HepG2 (cell line): ENCODE data around the gene MYO5A. TPM values are rescaled to one million over a fixed set of nuclear protein-coding genes. Genes with fewer than 3 reads are reported as not detected.

ENCODE experiments used
- ATAC-seq: fragments of 200-7000 bp; cut with Tn5 transposase; 3 replicates; pipeline ENCODE4 v1.9.1; 2020; ENCODE audit warnings: mild to moderate bottlenecking, moderate library complexity
- BruUV-seq: library from RNA; stranded (reverse); fragments of 400-500 nt; replicated peaks from 2 replicates; lab custom pipeline; 2021; lab: Mats Ljungman, UMichigan
- CTCF ChIA-PET: fragments of 300-600 bp; formaldehyde crosslinking; extraction: SDS; loops from one replicate; lab custom pipeline; 2021; ENCODE audit warnings: low total read pairs, inconsistent platforms, low intra/inter-chr PET ratio; lab: Yijun Ruan, JAX
- POLR2A ChIA-PET: fragments of 350-600 bp; sonication (Branson Sonifier 250); formaldehyde crosslinking; loops from one replicate; lab custom pipeline; 2020; ENCODE audit warnings: antibody characterized with exemption, inconsistent platforms; lab: Yijun Ruan, JAX
- DNase-seq: peaks from one replicate; pipeline ENCODE4 v3.0.0-alpha.2; 2015; ENCODE audit warnings: low spot score
- FAIRE-seq: peaks from 3 replicates; lab custom pipeline; 2011; peaks lifted over from hg19 to GRCh38; lab: Jason Lieb, UNC
- H2AFZ ChIP-seq: one replicate; pipeline ENCODE4 v1.6.1; 2011; ENCODE audit warnings: low read length, inconsistent platforms
- H3K27ac ChIP-seq: fragments of 300-600 bp; 3 replicates; pipeline ENCODE4 v1.8.0; 2011; ENCODE audit warnings: mixed run types, mild to moderate bottlenecking, mixed read lengths, low read length, inconsistent platforms; ENCODE audit not compliant: insufficient read depth; ENCODE audit errors: extremely low read length
- H3K27me3 ChIP-seq, 2 experiments: fragments of 200-600 bp in 1 of 2; 2 replicates in 1 of 2; 3 replicates in 1 of 2; pipeline versions ENCODE4 v1.6.0 to v1.8.0; 2011; ENCODE audit warnings: low read length in 2 of 2, mild to moderate bottlenecking in 2 of 2, moderate library complexity in 2 of 2, inconsistent platforms in 1 of 2; ENCODE audit not compliant: insufficient read depth in 2 of 2, control insufficient read depth in 1 of 2
- H3K36me3 ChIP-seq, 2 experiments: fragments of 200-600 bp in 1 of 2; replicated peaks in 1 of 2; 2 replicates in 1 of 2; 3 replicates in 1 of 2; pipeline versions ENCODE4 v1.5.1 to v1.8.0; 2011; ENCODE audit warnings: low read length in 2 of 2, inconsistent platforms in 1 of 2; ENCODE audit not compliant: insufficient read depth in 2 of 2, control insufficient read depth in 1 of 2
- H3K4me1 ChIP-seq: 2 replicates; pipeline ENCODE4 v1.5.1; 2012; ENCODE audit warnings: low read length, inconsistent platforms; ENCODE audit not compliant: insufficient read depth
- H3K4me2 ChIP-seq: 2 replicates; pipeline ENCODE4 v1.6.0; 2011; ENCODE audit warnings: low read depth, low read length, inconsistent platforms
- H3K4me3 ChIP-seq, 3 experiments: fragments of 200-600 bp in 1 of 3; sonication (generic), shearing (Covaris generic) in 1 of 3; replicated peaks in 1 of 3; 2 replicates each; pipeline ENCODE4 v1.5.1; 2011 to 2016; ENCODE audit warnings: low read length in 3 of 3, inconsistent platforms in 2 of 3, low read depth in 2 of 3, mild to moderate bottlenecking in 2 of 3, control low read depth in 1 of 3, mixed read lengths in 1 of 3; ENCODE audit not compliant: insufficient read depth in 1 of 3
- H3K79me2 ChIP-seq: one replicate; pipeline ENCODE4 v1.6.1; 2011; ENCODE audit warnings: low read length, inconsistent platforms; ENCODE audit not compliant: insufficient read depth
- H3K9ac ChIP-seq: 2 replicates; pipeline ENCODE4 v1.6.0; 2011; ENCODE audit warnings: mild to moderate bottlenecking, low read depth, low read length, inconsistent platforms; ENCODE audit not compliant: insufficient read depth
- H3K9me3 ChIP-seq: 2 replicates; pipeline ENCODE4 v1.5.1; 2012; ENCODE audit warnings: mild to moderate bottlenecking, low read length
- H4K20me1 ChIP-seq: 2 replicates; pipeline ENCODE4 v1.6.0; 2011; ENCODE audit warnings: inconsistent platforms, mild to moderate bottlenecking, low read length, moderate library complexity; ENCODE audit not compliant: insufficient read depth
- CSRNP2 ChIP-seq: sonication (generic); formaldehyde crosslinking; conservative IDR thresholded peaks from 2 replicates; pipeline ENCODE4 v1.8.0; 2022; ENCODE audit warnings: low read depth, missing genetic modification reagents
- DPF2 ChIP-seq: sonication (generic); formaldehyde crosslinking; IDR thresholded peaks from 2 replicates; pipeline ENCODE4 v1.4.0; 2020; ENCODE audit warnings: mild to moderate bottlenecking, low read depth, missing genetic modification reagents, borderline replicate concordance
- KLF12 ChIP-seq: sonication (generic); formaldehyde crosslinking; IDR thresholded peaks from 2 replicates; pipeline ENCODE4 v1.4.0; 2020; ENCODE audit warnings: missing genetic modification reagents, borderline replicate concordance
- MAFG ChIP-seq: sonication (generic); formaldehyde crosslinking; IDR thresholded peaks from 2 replicates; pipeline ENCODE4 v1.5.1; 2020; ENCODE audit warnings: mild to moderate bottlenecking, missing genetic modification reagents
- NFE2 ChIP-seq: sonication (generic); formaldehyde crosslinking; IDR thresholded peaks from 2 replicates; pipeline ENCODE4 v1.4.0; 2020; ENCODE audit warnings: missing genetic modification reagents
- NFE2L1 ChIP-seq: sonication (generic); formaldehyde crosslinking; IDR thresholded peaks from 2 replicates; pipeline ENCODE4 v1.4.0; 2020; ENCODE audit warnings: missing genetic modification reagents, mild to moderate bottlenecking, borderline replicate concordance
- NR3C1 ChIP-seq: sonication (generic); formaldehyde crosslinking; IDR thresholded peaks from 2 replicates; pipeline ENCODE4 v1.4.0; 2020; ENCODE audit warnings: missing genetic modification reagents
- REST ChIP-seq, 2 experiments: IDR thresholded peaks; 2 replicates each; pipeline ENCODE4 v1.6.1; 2011 to 2012; ENCODE audit warnings: low read length in 2 of 2, borderline replicate concordance in 1 of 2, low read depth in 1 of 2, mild to moderate bottlenecking in 1 of 2, moderate library complexity in 1 of 2
- SIX4 ChIP-seq: sonication (generic); formaldehyde crosslinking; IDR thresholded peaks from 2 replicates; pipeline ENCODE4 v1.4.0; 2020; ENCODE audit warnings: missing genetic modification reagents
- TCF12 ChIP-seq, 2 experiments: fragments of 450-650 bp in 1 of 2; sonication (generic) in 1 of 2; formaldehyde crosslinking in 1 of 2; IDR thresholded peaks; 2 replicates each; pipeline versions ENCODE4 v1.6.1 to v1.8.0; 2017 to 2022; ENCODE audit warnings: antibody characterized with exemption in 1 of 2, mild to moderate bottlenecking in 1 of 2, missing genetic modification reagents in 1 of 2, moderate library complexity in 1 of 2
- TFAP4 ChIP-seq: sonication (generic); IDR thresholded peaks from 2 replicates; pipeline ENCODE4 v1.6.1; 2016; ENCODE audit warnings: low read depth, borderline replicate concordance
- TP53 ChIP-seq: sonication (generic); formaldehyde crosslinking; conservative IDR thresholded peaks from 2 replicates; pipeline ENCODE4 v1.4.0; 2020; ENCODE audit warnings: missing genetic modification reagents
- ZKSCAN1 ChIP-seq: fragments of 150-350 bp; IDR thresholded peaks from 2 replicates; pipeline ENCODE4 v1.6.1; 2014; ENCODE audit warnings: low read length
- ZNF614 ChIP-seq: IDR thresholded peaks from 2 replicates; pipeline ENCODE4 v1.6.1; 2018; ENCODE audit warnings: missing biosample characterization, missing genetic modification reagents, inconsistent platforms, borderline replicate concordance
- ZNF800 ChIP-seq: sonication (generic); formaldehyde crosslinking; IDR thresholded peaks from 2 replicates; pipeline ENCODE4 v1.4.0; 2020; ENCODE audit warnings: missing genetic modification reagents
- ZSCAN22 ChIP-seq: sonication (generic); formaldehyde crosslinking; IDR thresholded peaks from 2 replicates; pipeline ENCODE4 v1.4.0; 2020; ENCODE audit warnings: mild to moderate bottlenecking, missing genetic modification reagents
- WGBS: methylation state at CpG from one replicate; pipeline ENCODE4 v1.1.6; 2017; ENCODE audit warnings: low lambda C conversion rate; 5-methylcytosine and 5-hydroxymethylcytosine counted together
- in situ Hi-C: cut with HindIII; loops from 2 replicates; pipeline ENCODE4 v1.10.0; 2017; ENCODE audit warnings: low pct_unique_long_range_greater_than_20kb; ENCODE audit not compliant: extremely low pct_ligation_motif_present
- intact Hi-C: fragments of 100-400 bp; cut with micrococcal nuclease; formaldehyde crosslinking; loops from one replicate; pipeline ENCODE4 v1.10.0; 2022; ENCODE audit not compliant: unreplicated experiment
- polyA plus RNA-seq, 8 experiments: library from polyadenylated mRNA; depleted of rRNA in 3 of 8; stranded (reverse) in 7 of 8; unstranded in 1 of 8; fragments of >200 nt; fragmentation: Illumina TruSeq in 4 of 8; extraction: Trizol in 4 of 8; gene quantifications; 2 replicates each; pipeline versions ENCODE4 v1.2.1 to v1.2.3, GENCODE V29; 2011 to 2016; ENCODE audit warnings: low read depth in 4 of 8, missing spikeins in 1 of 8, mixed read lengths in 1 of 8; ENCODE audit not compliant: insufficient read depth in 1 of 8
- total RNA-seq, 5 experiments: library from RNA; depleted of rRNA; stranded (reverse); fragments of >200 nt; fragmentation: Illumina TruSeq; extraction: Trizol; gene quantifications; 2 replicates each; pipeline ENCODE4 v1.2.3, GENCODE V29; 2016; ENCODE audit warnings: low read depth in 1 of 5

The MYO5A gene
- total and polyA plus RNA-seq, 2 of the 13 experiments (the other 11 are each of a cell fraction or from before 2014, with no cell fraction given): 2.8 to 4.8 TPM

GRCh38 chr15:52352086-52352485, 176.6 kb downstream of the MYO5A start:
- intact Hi-C loops (loop anchor here (5.0 kb wide), 1 partner anchor 95 kb away; no protein-coding TSS in a partner anchor), in situ Hi-C loops (no loop called here)
- Histone ChIP-seq H3K27ac (no peak overlapping the region), H3K79me2 (no peaks in the 10 kb centered on the region), H3K9ac (no peak overlapping the region), H3K27me3 (no peaks in the 10 kb centered on the region), H3K4me2 (no peak overlapping the region), H2AFZ (no peak overlapping the region), H3K4me3 (no peak overlapping the region), H3K36me3 (no peaks in the 10 kb centered on the region), H4K20me1 (no peaks in the 10 kb centered on the region), H3K9me3 (no peaks in the 10 kb centered on the region), H3K4me1 (no peaks in the 10 kb centered on the region)
- DNase-seq (no peak), ATAC-seq (no peak), FAIRE-seq (no peak)
- 88% methylated on average over 1 of the region's 1 CpG for WGBS
- ChIA-PET POLR2A (no interaction called here), CTCF (no interaction called here)
- TF ChIP-seq ZSCAN22 (no peak), TCF12 (IDR thresholded peaks at IDR 0.05) (no peak), TCF12 (CRISPR knock-in tag; IDR thresholded peaks at IDR 0.05) (no peak), TP53 (no peak), CSRNP2 (CRISPR knock-in tag) (no peak), REST (IDR thresholded peaks at IDR 0.05; ENCODE audit: borderline replicate concordance in 1 of 2, low read depth in 1 of 2, low read length in 2 of 2) (no peak), DPF2 (CRISPR knock-in tag) (no peak), TFAP4 (no peak), MAFG (CRISPR knock-in tag) (no peak), KLF12 (CRISPR knock-in tag) (no peak), ZNF614 (CRISPR knock-in tag) (no peak), NFE2 (CRISPR knock-in tag) (no peak), NFE2L1 (CRISPR knock-in tag) (no peak), NR3C1 (no peak), ZNF800 (CRISPR knock-in tag) (no peak), ZKSCAN1 (no peak), SIX4 (CRISPR knock-in tag) (no peak)
- BruUV-seq: no TSS peak
